HepG2 (cell line): Measurements from ENCODE around the gene SCRT2. TPM values are rescaled to one million over a fixed set of nuclear protein-coding genes. Genes with fewer than 3 reads are reported as not detected.

Source experiments
- ATAC-seq: fragments of 200-7000 bp; cut with Tn5 transposase; 3 replicates; pipeline ENCODE4 v1.9.1; 2020; ENCODE audit warnings: mild to moderate bottlenecking, moderate library complexity
- BruUV-seq: library from RNA; stranded (reverse); fragments of 400-500 nt; replicated peaks from 2 replicates; lab custom pipeline; 2021; lab: Mats Ljungman, UMichigan
- CTCF ChIA-PET: fragments of 300-600 bp; formaldehyde crosslinking; extraction: SDS; loops from one replicate; lab custom pipeline; 2021; ENCODE audit warnings: low total read pairs, inconsistent platforms, low intra/inter-chr PET ratio; lab: Yijun Ruan, JAX
- POLR2A ChIA-PET: fragments of 350-600 bp; sonication (Branson Sonifier 250); formaldehyde crosslinking; loops from one replicate; lab custom pipeline; 2020; ENCODE audit warnings: antibody characterized with exemption, inconsistent platforms; lab: Yijun Ruan, JAX
- DNase-seq: peaks from one replicate; pipeline ENCODE4 v3.0.0-alpha.2; 2015; ENCODE audit warnings: low spot score
- FAIRE-seq: peaks from 3 replicates; lab custom pipeline; 2011; peaks lifted over from hg19 to GRCh38; lab: Jason Lieb, UNC
- H2AFZ ChIP-seq: one replicate; pipeline ENCODE4 v1.6.1; 2011; ENCODE audit warnings: low read length, inconsistent platforms
- H3K27ac ChIP-seq: fragments of 300-600 bp; 3 replicates; pipeline ENCODE4 v1.8.0; 2011; ENCODE audit warnings: mixed run types, mild to moderate bottlenecking, mixed read lengths, low read length, inconsistent platforms; ENCODE audit not compliant: insufficient read depth; ENCODE audit errors: extremely low read length
- H3K27me3 ChIP-seq, 2 experiments: fragments of 200-600 bp in 1 of 2; 2 replicates in 1 of 2; 3 replicates in 1 of 2; pipeline versions ENCODE4 v1.6.0 to v1.8.0; 2011; ENCODE audit warnings: low read length in 2 of 2, mild to moderate bottlenecking in 2 of 2, moderate library complexity in 2 of 2, inconsistent platforms in 1 of 2; ENCODE audit not compliant: insufficient read depth in 2 of 2, control insufficient read depth in 1 of 2
- H3K36me3 ChIP-seq, 2 experiments: fragments of 200-600 bp in 1 of 2; replicated peaks in 1 of 2; 2 replicates in 1 of 2; 3 replicates in 1 of 2; pipeline versions ENCODE4 v1.5.1 to v1.8.0; 2011; ENCODE audit warnings: low read length in 2 of 2, inconsistent platforms in 1 of 2; ENCODE audit not compliant: insufficient read depth in 2 of 2, control insufficient read depth in 1 of 2
- H3K4me1 ChIP-seq: 2 replicates; pipeline ENCODE4 v1.5.1; 2012; ENCODE audit warnings: low read length, inconsistent platforms; ENCODE audit not compliant: insufficient read depth
- H3K4me2 ChIP-seq: 2 replicates; pipeline ENCODE4 v1.6.0; 2011; ENCODE audit warnings: low read depth, low read length, inconsistent platforms
- H3K4me3 ChIP-seq, 3 experiments: fragments of 200-600 bp in 1 of 3; sonication (generic), shearing (Covaris generic) in 1 of 3; replicated peaks in 1 of 3; 2 replicates each; pipeline ENCODE4 v1.5.1; 2011 to 2016; ENCODE audit warnings: low read length in 3 of 3, inconsistent platforms in 2 of 3, low read depth in 2 of 3, mild to moderate bottlenecking in 2 of 3, control low read depth in 1 of 3, mixed read lengths in 1 of 3; ENCODE audit not compliant: insufficient read depth in 1 of 3
- H3K79me2 ChIP-seq: one replicate; pipeline ENCODE4 v1.6.1; 2011; ENCODE audit warnings: low read length, inconsistent platforms; ENCODE audit not compliant: insufficient read depth
- H3K9ac ChIP-seq: 2 replicates; pipeline ENCODE4 v1.6.0; 2011; ENCODE audit warnings: mild to moderate bottlenecking, low read depth, low read length, inconsistent platforms; ENCODE audit not compliant: insufficient read depth
- H3K9me3 ChIP-seq: 2 replicates; pipeline ENCODE4 v1.5.1; 2012; ENCODE audit warnings: mild to moderate bottlenecking, low read length
- H4K20me1 ChIP-seq: 2 replicates; pipeline ENCODE4 v1.6.0; 2011; ENCODE audit warnings: inconsistent platforms, mild to moderate bottlenecking, low read length, moderate library complexity; ENCODE audit not compliant: insufficient read depth
- ATAD3A ChIP-seq: sonication (generic); formaldehyde crosslinking; IDR thresholded peaks from 2 replicates; pipeline ENCODE4 v1.4.0; 2020; ENCODE audit warnings: missing genetic modification reagents
- FOXA3 ChIP-seq: IDR thresholded peaks from 2 replicates; pipeline ENCODE4 v1.6.1; 2016; ENCODE audit warnings: missing genetic modification reagents, missing compliant biosample characterization
- GLI4 ChIP-seq: sonication (generic); formaldehyde crosslinking; IDR thresholded peaks from 2 replicates; pipeline ENCODE4 v1.5.1; 2020; ENCODE audit warnings: missing genetic modification reagents, mild to moderate bottlenecking, moderate library complexity, borderline replicate concordance
- JUN ChIP-seq: sonication (generic); formaldehyde crosslinking; IDR thresholded peaks from 2 replicates; pipeline ENCODE4 v1.4.0; 2020; ENCODE audit warnings: mild to moderate bottlenecking, missing genetic modification reagents
- MTF2 ChIP-seq: sonication (generic); formaldehyde crosslinking; IDR thresholded peaks from 2 replicates; pipeline ENCODE4 v1.5.0; 2020; ENCODE audit warnings: missing genetic modification reagents, borderline replicate concordance
- NFE2L1 ChIP-seq: sonication (generic); formaldehyde crosslinking; IDR thresholded peaks from 2 replicates; pipeline ENCODE4 v1.4.0; 2020; ENCODE audit warnings: missing genetic modification reagents, mild to moderate bottlenecking, borderline replicate concordance
- RBFOX2 ChIP-seq: fragments of 200-400 bp; formaldehyde crosslinking; IDR thresholded peaks from 2 replicates; pipeline ENCODE4 v1.6.1; 2017; ENCODE audit warnings: low read depth, mild to moderate bottlenecking, low read length
- TFAP4 ChIP-seq: sonication (generic); IDR thresholded peaks from 2 replicates; pipeline ENCODE4 v1.6.1; 2016; ENCODE audit warnings: low read depth, borderline replicate concordance
- ZBTB33 ChIP-seq: sonication (generic); formaldehyde crosslinking; IDR thresholded peaks from 2 replicates; pipeline ENCODE4 v1.4.0; 2020; ENCODE audit warnings: missing genetic modification reagents
- ZFP36L1 ChIP-seq: sonication (generic); formaldehyde crosslinking; IDR thresholded peaks from 2 replicates; pipeline ENCODE4 v1.8.0; 2022; ENCODE audit warnings: mild to moderate bottlenecking, missing genetic modification reagents, moderate library complexity
- ZNF34 ChIP-seq: sonication (generic); formaldehyde crosslinking; IDR thresholded peaks from 2 replicates; pipeline ENCODE4 v1.4.0; 2020; ENCODE audit warnings: mild to moderate bottlenecking, missing genetic modification reagents, borderline replicate concordance
- ZNF639 ChIP-seq: conservative IDR thresholded peaks from 2 replicates; pipeline ENCODE4 v1.6.1; 2018; ENCODE audit warnings: missing genetic modification reagents
- ZNF746 ChIP-seq: sonication (generic); formaldehyde crosslinking; IDR thresholded peaks from 2 replicates; pipeline ENCODE4 v1.8.0; 2022; ENCODE audit warnings: mild to moderate bottlenecking, missing genetic modification reagents
- ZNF776 ChIP-seq: sonication (generic); formaldehyde crosslinking; IDR thresholded peaks from 2 replicates; pipeline ENCODE4 v1.4.0; 2020; ENCODE audit warnings: mild to moderate bottlenecking, missing genetic modification reagents
- WGBS: methylation state at CpG from one replicate; pipeline ENCODE4 v1.1.6; 2017; ENCODE audit warnings: low lambda C conversion rate; 5-methylcytosine and 5-hydroxymethylcytosine counted together
- in situ Hi-C: cut with HindIII; loops from 2 replicates; pipeline ENCODE4 v1.10.0; 2017; ENCODE audit warnings: low pct_unique_long_range_greater_than_20kb; ENCODE audit not compliant: extremely low pct_ligation_motif_present
- intact Hi-C: fragments of 100-400 bp; cut with micrococcal nuclease; formaldehyde crosslinking; loops from one replicate; pipeline ENCODE4 v1.10.0; 2022; ENCODE audit not compliant: unreplicated experiment
- polyA plus RNA-seq, 8 experiments: library from polyadenylated mRNA; depleted of rRNA in 3 of 8; stranded (reverse) in 7 of 8; unstranded in 1 of 8; fragments of >200 nt; fragmentation: Illumina TruSeq in 4 of 8; extraction: Trizol in 4 of 8; gene quantifications; 2 replicates each; pipeline versions ENCODE4 v1.2.1 to v1.2.3, GENCODE V29; 2011 to 2016; ENCODE audit warnings: low read depth in 4 of 8, missing spikeins in 1 of 8, mixed read lengths in 1 of 8; ENCODE audit not compliant: insufficient read depth in 1 of 8
- total RNA-seq, 5 experiments: library from RNA; depleted of rRNA; stranded (reverse); fragments of >200 nt; fragmentation: Illumina TruSeq; extraction: Trizol; gene quantifications; 2 replicates each; pipeline ENCODE4 v1.2.3, GENCODE V29; 2016; ENCODE audit warnings: low read depth in 1 of 5
- TF ChIP-seq, protein P1 (sequence below): sonication (generic); formaldehyde crosslinking; IDR thresholded peaks from 2 replicates; pipeline ENCODE4 v1.9.0; 2021; ENCODE audit warnings: missing genetic modification reagents, borderline replicate concordance

The SCRT2 gene
- total and polyA plus RNA-seq, 2 of the 13 experiments (the other 11 are each of a cell fraction or from before 2014, with no cell fraction given): not detected

DNA sequence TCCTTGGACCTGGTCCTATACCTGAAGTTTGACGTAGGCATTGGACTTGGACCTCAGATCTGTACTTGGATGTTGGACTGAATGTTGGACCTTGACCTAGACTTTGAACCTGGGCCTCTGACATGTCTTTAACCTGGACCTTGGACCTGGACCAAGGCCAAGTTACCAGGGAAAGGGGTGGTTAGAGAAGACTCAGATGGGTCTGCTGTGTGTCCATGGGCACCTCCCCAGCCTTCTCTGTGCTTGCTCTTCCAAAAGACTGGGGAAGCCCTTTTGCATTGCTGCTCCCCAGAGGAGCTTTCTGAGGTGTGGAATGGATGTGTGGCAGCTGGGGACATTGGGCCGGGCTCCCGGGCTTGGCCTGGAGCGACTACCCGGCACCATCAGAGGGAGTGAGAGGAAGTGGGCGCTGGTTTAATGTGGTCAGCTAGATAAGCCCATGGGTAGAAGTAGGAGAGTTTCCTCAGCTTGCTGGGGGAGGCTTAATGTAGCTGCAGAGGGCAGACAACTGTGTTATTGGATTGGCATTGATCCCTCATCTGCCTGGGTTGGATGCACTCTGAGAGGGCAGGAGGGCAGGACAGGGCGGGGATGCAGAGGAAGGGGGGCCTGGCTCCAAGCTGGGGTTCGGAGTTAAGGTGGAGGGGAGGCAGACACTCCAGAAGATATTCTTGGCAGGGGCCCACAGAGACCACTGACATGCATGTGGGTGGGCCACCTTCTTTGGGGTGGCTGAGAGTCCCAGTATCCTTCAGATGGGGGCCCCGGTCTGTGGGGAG, 4.2 kb downstream of the SCRT2 start:
- Histone ChIP-seq H3K4me3 (no peak overlapping the region), H3K27ac (no peak overlapping the region), H3K4me1 (peaks cover 11% of the 10 kb centered on the region), H2AFZ (no peak overlapping the region), H3K9ac (no peak overlapping the region), H3K36me3 (no peaks in the 10 kb centered on the region), H4K20me1 (peaks cover 22% of the 10 kb centered on the region; the same call in 1 of the 2 replicates), H3K27me3 (peaks cover 15 to 64% of the 10 kb centered on the region in 2 experiments; a peak in 4 of 5 replicates), H3K9me3 (no peaks in the 10 kb centered on the region), H3K79me2 (no peaks in the 10 kb centered on the region), H3K4me2 (no peak overlapping the region)
- ChIA-PET CTCF (no interaction called here), POLR2A (no interaction called here)
- FAIRE-seq (no peak), ATAC-seq (no peak), DNase-seq (no peak)
- intact Hi-C loops (no loop called here), in situ Hi-C loops (no loop called here)
- no TSS peak for BruUV-seq
- 20% methylated on average over 9 of the region's 9 CpGs for WGBS
- TF ChIP-seq ZNF776 (CRISPR knock-in tag): no peak
- TF ChIP-seq ATAD3A (CRISPR knock-in tag): no peak
- no peak for TF ChIP-seq MTF2 (CRISPR knock-in tag)
- no peak for TF ChIP-seq ZNF639 (CRISPR knock-in tag)
- TF ChIP-seq ZBTB33: no peak
- no peak for TF ChIP-seq TFAP4
- TF ChIP-seq ZNF34: no peak
- TF ChIP-seq, protein P1, sequence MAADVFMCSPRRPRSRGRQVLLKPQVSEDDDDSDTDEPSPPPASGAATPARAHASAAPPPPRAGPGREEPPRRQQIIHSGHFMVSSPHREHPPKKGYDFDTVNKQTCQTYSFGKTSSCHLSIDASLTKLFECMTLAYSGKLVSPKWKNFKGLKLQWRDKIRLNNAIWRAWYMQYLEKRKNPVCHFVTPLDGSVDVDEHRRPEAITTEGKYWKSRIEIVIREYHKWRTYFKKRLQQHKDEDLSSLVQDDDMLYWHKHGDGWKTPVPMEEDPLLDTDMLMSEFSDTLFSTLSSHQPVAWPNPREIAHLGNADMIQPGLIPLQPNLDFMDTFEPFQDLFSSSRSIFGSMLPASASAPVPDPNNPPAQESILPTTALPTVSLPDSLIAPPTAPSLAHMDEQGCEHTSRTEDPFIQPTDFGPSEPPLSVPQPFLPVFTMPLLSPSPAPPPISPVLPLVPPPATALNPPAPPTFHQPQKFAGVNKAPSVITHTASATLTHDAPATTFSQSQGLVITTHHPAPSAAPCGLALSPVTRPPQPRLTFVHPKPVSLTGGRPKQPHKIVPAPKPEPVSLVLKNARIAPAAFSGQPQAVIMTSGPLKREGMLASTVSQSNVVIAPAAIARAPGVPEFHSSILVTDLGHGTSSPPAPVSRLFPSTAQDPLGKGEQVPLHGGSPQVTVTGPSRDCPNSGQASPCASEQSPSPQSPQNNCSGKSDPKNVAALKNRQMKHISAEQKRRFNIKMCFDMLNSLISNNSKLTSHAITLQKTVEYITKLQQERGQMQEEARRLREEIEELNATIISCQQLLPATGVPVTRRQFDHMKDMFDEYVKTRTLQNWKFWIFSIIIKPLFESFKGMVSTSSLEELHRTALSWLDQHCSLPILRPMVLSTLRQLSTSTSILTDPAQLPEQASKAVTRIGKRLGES (CRISPR knock-in tag): no peak
- TF ChIP-seq GLI4: no peak
- no peak for TF ChIP-seq NFE2L1
- no peak for TF ChIP-seq RBFOX2
- no peak for TF ChIP-seq FOXA3 (CRISPR knock-in tag)
- TF ChIP-seq ZNF746 (CRISPR knock-in tag): no peak
- TF ChIP-seq ZFP36L1 (CRISPR knock-in tag): no peak
- TF ChIP-seq JUN (CRISPR knock-in tag): no peak
